Cardiac septum (tissue), 1 donor: ENCODE data around the gene BANP. TPM values are rescaled to one million over a fixed set of nuclear protein-coding genes. Genes with fewer than 3 reads are reported as not detected.
"Not testable (repeated sequence)": the region's sequence is repeated elsewhere in the genome, so short reads cannot be mapped to it uniquely, and the experiment has no call there.

Experiments
- DNase-seq: peaks from one replicate; pipeline ENCODE4 v3.0.0-alpha.2; 2020; ENCODE audit warnings: low spot score
- intact Hi-C: fragments of 100-400 bp; cut with DNase I; formaldehyde crosslinking; loops from one replicate; pipeline ENCODE4 v1.14.0; 2022
- total RNA-seq: library from RNA; stranded (reverse); fragmentation: NEBNext Ultra II Directional; extraction: Animal tissue kit (Norgen Biotek cat#: 25700); gene quantifications from one replicate; pipeline ENCODE4 v1.2.1, GENCODE V29; 2021
- donor health status: DM: no; HTN: no; CAD: no.

The BANP gene
- total RNA-seq, 1 donor from 2014 or later, result 18.4 TPM

DNA sequence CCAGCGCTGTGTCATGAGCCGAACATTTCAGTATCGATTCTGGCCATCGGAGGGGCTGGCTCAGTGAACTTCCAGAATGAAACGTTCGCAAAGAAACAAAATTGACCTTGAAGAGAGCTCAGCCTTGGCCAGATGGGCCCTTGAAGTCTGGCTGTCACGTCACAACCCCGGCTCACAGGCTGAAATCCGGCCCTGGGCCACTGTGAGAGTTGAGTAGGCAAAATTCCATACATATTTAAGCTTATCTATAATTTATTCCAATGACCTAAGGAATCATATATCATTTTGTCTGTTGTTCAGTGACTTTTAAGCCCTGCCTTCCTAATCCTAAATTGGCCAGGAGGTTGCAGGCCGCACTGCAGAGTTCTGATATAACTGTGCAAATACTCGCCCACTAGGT lies 170.2 kb downstream of the BANP start:
- intact Hi-C loops, DNase-seq: not testable (repeated sequence)

DNA sequence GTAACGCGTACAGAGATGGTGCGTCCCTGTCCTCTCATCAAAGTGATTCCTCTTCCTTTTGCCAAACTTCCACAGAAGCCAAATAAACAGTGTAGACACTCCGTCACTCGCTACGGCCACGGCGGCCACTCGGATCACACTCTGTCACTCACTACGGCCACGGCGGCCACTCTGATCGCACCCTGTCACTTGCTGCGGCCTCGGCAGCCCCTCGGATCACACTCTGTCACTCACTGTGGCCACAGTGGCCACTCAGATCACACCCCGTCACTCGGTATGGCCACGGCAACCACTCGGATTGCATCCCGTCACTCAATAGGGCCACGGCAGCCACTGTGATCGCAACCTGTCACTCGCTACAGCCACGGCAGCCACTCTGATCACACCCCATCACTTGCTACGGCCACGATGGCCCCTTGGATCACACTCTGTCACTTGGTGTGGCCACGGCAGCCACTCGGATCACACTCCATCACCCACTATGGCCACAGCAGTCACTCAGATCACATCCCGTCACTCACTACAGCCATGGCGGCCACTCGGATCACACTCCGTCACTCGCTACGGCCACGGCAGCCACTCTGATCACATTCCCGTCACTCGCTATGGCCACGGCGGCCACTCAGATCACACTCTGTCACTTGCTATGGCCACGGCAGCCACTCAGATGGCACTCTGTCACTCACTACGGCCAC lies 170.8 kb downstream of the BANP start:
- intact Hi-C loops, result no loop called here
- DNase-seq, result no peak

Other genes starting within 250 kb of the BANP start
- 12.6 TPM for gene KLHDC4, start 185.4 kb upstream of the BANP start, total RNA-seq
- gene SLC7A5, start 81.9 kb upstream of the BANP start, total RNA-seq, result 8.2 TPM
- gene CA5A, start 14.9 kb upstream of the BANP start, total RNA-seq, result not detected